DMS153 treated with DMSO at 0.1 percent for 48 hours (cell line): ENCODE results near the gene HTRA1.

Source experiments
- DNase-seq: peaks from one replicate; lab custom pipeline; 2025; ENCODE audit not compliant: unreplicated experiment; lab: John Stamatoyannopoulos, UW

The HTRA1 gene

GRCh38 chr10:122454603-122455080 is 6.7 kb upstream of the HTRA1 start, which contains the start of gene ARMS2:
Gene ARMS2 (plus strand): TSS chr10:122454653. CDS start chr10:122454728, 75 bp downstream.
- no peak for DNase-seq

- no peak for DNase-seq
Observed at GRCh38 chr10:122455376-122456079, 5.8 kb upstream of the HTRA1 start.

GRCh38 chr10:122457934-122458333 is 3.4 kb upstream of the HTRA1 start:
- no peak for DNase-seq

GRCh38 chr10:122458693-122459092 is 2.7 kb upstream of the HTRA1 start:
- no peak for DNase-seq

GRCh38 chr10:122459561-122460273 is 1.6 kb upstream of the HTRA1 start:
- no peak for DNase-seq

GRCh38 chr10:122460891-122461293 is 461 bp upstream of the HTRA1 start:
- no peak for DNase-seq

GRCh38 chr10:122461729-122462532 is 578 bp downstream of the HTRA1 start:
- no peak for DNase-seq

GRCh38 chr10:122462533-122463465 is 1.4 kb downstream of the HTRA1 start:
- no peak for DNase-seq

- no peak for DNase-seq
Observed at GRCh38 chr10:122463466-122464249, 2.3 kb downstream of the HTRA1 start.

- no peak for DNase-seq
Observed at GRCh38 chr10:122464250-122464510, 2.8 kb downstream of the HTRA1 start.

GRCh38 chr10:122464586-122464985 is 3.2 kb downstream of the HTRA1 start:
- no peak for DNase-seq

GRCh38 chr10:122465401-122466040 is 4.2 kb downstream of the HTRA1 start:
- no peak for DNase-seq

- no peak for DNase-seq
Observed at GRCh38 chr10:122466951-122467381, 5.6 kb downstream of the HTRA1 start.

- no peak for DNase-seq
Observed at GRCh38 chr10:122467701-122468100, 6.3 kb downstream of the HTRA1 start.

- DNase-seq, result no peak
Observed at GRCh38 chr10:122468307-122468925, 7.1 kb downstream of the HTRA1 start.

GRCh38 chr10:122468926-122469781 is 7.8 kb downstream of the HTRA1 start:
- DNase-seq, result no peak

- no peak for DNase-seq
Observed at GRCh38 chr10:122469848-122470247, 8.5 kb downstream of the HTRA1 start.
